Motor neuron (in vitro differentiated cells): ENCODE data around the gene SPRED3. TPM values are rescaled to one million over a fixed set of nuclear protein-coding genes. Genes with fewer than 3 reads are reported as not detected.
"Not testable (repeated sequence)": the region's sequence is repeated elsewhere in the genome, so short reads cannot be mapped to it uniquely, and the experiment has no call there.

Experiments used
- ATAC-seq, 8 experiments: fragments of 200-7000 bp; cut with Tn5 transposase; replicated peaks in 6 of 8; 2 replicates each; pipeline ENCODE4 v1.8.0; 2021; ENCODE audit warnings: mild to moderate bottlenecking in 8 of 8, moderate library complexity in 8 of 8
- H3K27ac ChIP-seq, 2 donors: fragments of 250-450 bp; sonication (Bioruptor Pico); 2 replicates each; pipeline ENCODE4 v1.9.0; 2021; ENCODE audit warnings: antibody characterized with exemption in 2 of 2, mild to moderate bottlenecking in 2 of 2, moderate library complexity in 1 of 2
- H3K4me1 ChIP-seq, 2 donors: fragments of 250-450 bp; sonication (Bioruptor Pico); replicated peaks in 1 of 2; 2 replicates each; pipeline ENCODE4 v1.6.1; 2021; ENCODE audit warnings: antibody characterized with exemption in 2 of 2, mild to moderate bottlenecking in 2 of 2, moderate library complexity in 1 of 2
- H3K4me3 ChIP-seq, 5 donors: fragments of 250-450 bp; sonication (Bioruptor Pico); 2 replicates each; pipeline ENCODE4 v1.9.0; 2021; ENCODE audit warnings: antibody characterized with exemption in 5 of 5, mild to moderate bottlenecking in 5 of 5, moderate library complexity in 4 of 5
- WGBS, 10 experiments: fragments of 450-650 bp; shearing (Covaris generic); methylation state at CpG; one replicate each; pipeline ENCODE4 v1.0.0; 2022; 5-methylcytosine and 5-hydroxymethylcytosine counted together
- in situ Hi-C, 9 experiments: fragments of 400-800 bp; cut with MboI; loops; one replicate each; pipeline ENCODE4 v1.15.0; 2021; ENCODE audit warnings: low sequenced_read_pairs in 9 of 9, low pct_unique_long_range_greater_than_20kb in 2 of 9; ENCODE audit not compliant: unreplicated experiment in 9 of 9
- total RNA-seq, 8 experiments: library from RNA; unstranded; fragments of 300-600 nt; gene quantifications; 2 replicates each; pipeline versions ENCODE4 v1.2.3 to v1.2.4, GENCODE V29; 2022

SPRED3 gene
- total RNA-seq, 8 experiments from 2014 or later: 0.87 to 7.6 (median 3.8) TPM

- Histone ChIP-seq H3K4me3 (no peak overlapping the region), H3K27ac (no peak overlapping the region), H3K4me1 (peaks cover 0 to 5% of the 10 kb centered on the region in 2 donors)
- ATAC-seq: no peak
- WGBS, 10 experiments: 80% methylated on average over 1 of the region's 9 CpGs; no CpG with 5 or more reads in 9 of the 10 experiments
- in situ Hi-C loops: loop anchor here in 1 of 9 experiments (25.0 kb wide), 1 partner anchor 448 kb away; the partner anchor contains the start of genes SIPA1L3 and WDR87
Measured at GRCh38 chr19:38360351-38360750, 28.1 kb upstream of the SPRED3 start.

- Histone ChIP-seq H3K4me1 (peaks cover 0 to 5% of the 10 kb centered on the region in 2 donors), H3K27ac (no peak overlapping the region), H3K4me3 (peak overlapping the region; percentile 44 to 83 (median 52))
- 0 to 90% (median 30%) methylated on average over 1 to 7 of the region's 23 CpGs; no CpG with 5 or more reads in 2 of the 10 experiments for WGBS, 10 experiments
- ATAC-seq: peak; percentile 7 to 35 (median 20)
- in situ Hi-C loops: loop anchor here in 1 of 9 experiments (25.0 kb wide), 1 partner anchor 449 kb away; the partner anchor contains the start of genes SIPA1L3 and WDR87
Measured at GRCh38 chr19:38360839-38361631, 27.5 kb upstream of the SPRED3 start.

GRCh38 chr19:38361633-38362075 lies 26.8 kb upstream of the SPRED3 start:
- peaks cover 0 to 5% of the 10 kb centered on the region in 2 donors for H3K4me1 ChIP-seq
- peak overlapping the region; percentile 53 to 68 for H3K27ac ChIP-seq
- WGBS, 10 experiments: no CpG with 5 or more reads among the region's 37 CpGs
- peak overlapping the region; percentile 44 to 83 (median 52) for H3K4me3 ChIP-seq
- in situ Hi-C loops: loop anchor here in 1 of 9 experiments (25.0 kb wide), 1 partner anchor 449 kb away; the partner anchor contains the start of genes SIPA1L3 and WDR87
- peak; percentile 74 to 90 (median 86) for ATAC-seq

- H3K27ac ChIP-seq: peak overlapping the region; percentile 53 to 68
- H3K4me1 ChIP-seq: peaks cover 0 to 5% of the 10 kb centered on the region in 2 donors
- ATAC-seq: peak; percentile 56 to 76 (median 68)
- in situ Hi-C loops: loop anchor here in 1 of 9 experiments (25.0 kb wide), 1 partner anchor 450 kb away; the partner anchor contains the start of genes SIPA1L3 and WDR87
- WGBS, 10 experiments: 0 to 32% (median 20%) methylated on average over 2 to 6 of the region's 68 CpGs; no CpG with 5 or more reads in 6 of the 10 experiments
- H3K4me3 ChIP-seq: peak overlapping the region; percentile 44 to 83 (median 52)
Measured at GRCh38 chr19:38362076-38362945, 26.2 kb upstream of the SPRED3 start.

GRCh38 chr19:38362946-38363688 lies 25.4 kb upstream of the SPRED3 start:
- in situ Hi-C loops: loop anchor here in 1 of 9 experiments (25.0 kb wide), 1 partner anchor 451 kb away; the partner anchor contains the start of genes SIPA1L3 and WDR87
- Histone ChIP-seq H3K27ac (peak overlapping the region in 1 of 2 donors; percentile 68), H3K4me3 (peak overlapping the region; percentile 44 to 83 (median 52))
- WGBS, 10 experiments: 30 to 100% (median 78%) methylated on average over 1 to 8 of the region's 16 CpGs; no CpG with 5 or more reads in 1 of the 10 experiments
- not testable (repeated sequence) for H3K4me1 ChIP-seq, ATAC-seq

GRCh38 chr19:38367041-38367440 lies 21.5 kb upstream of the SPRED3 start:
- Histone ChIP-seq H3K4me1 (peaks cover 0 to 5% of the 10 kb centered on the region in 2 donors), H3K4me3 (no peak overlapping the region), H3K27ac (no peak overlapping the region)
- in situ Hi-C loops: loop anchor here in 1 of 9 experiments (25.0 kb wide), 1 partner anchor 455 kb away; the partner anchor contains the start of genes SIPA1L3 and WDR87
- ATAC-seq: no peak
- 60 to 82% (median 67%) methylated on average over 1 to 6 of the region's 12 CpGs; no CpG with 5 or more reads in 7 of the 10 experiments for WGBS, 10 experiments

GRCh38 chr19:38369584-38369983 lies 18.9 kb upstream of the SPRED3 start:
- Histone ChIP-seq H3K4me1 (peaks cover 0 to 3% of the 10 kb centered on the region in 2 donors), H3K27ac (no peak overlapping the region), H3K4me3 (no peak overlapping the region)
- ATAC-seq: no peak
- 0 to 100% (median 80%) methylated on average over 1 to 2 of the region's 2 CpGs; no CpG with 5 or more reads in 2 of the 10 experiments for WGBS, 10 experiments
- in situ Hi-C loops: loop anchor here in 1 of 9 experiments (25.0 kb wide), 1 partner anchor 457 kb away; the partner anchor contains the start of genes SIPA1L3 and WDR87

GRCh38 chr19:38370299-38370698 lies 18.2 kb upstream of the SPRED3 start:
- 17 to 61% (median 40%) methylated on average over 1 to 11 of the region's 12 CpGs; no CpG with 5 or more reads in 3 of the 10 experiments for WGBS, 10 experiments
- H3K4me3 ChIP-seq: no peak overlapping the region
- ATAC-seq: no peak
- in situ Hi-C loops: loop anchor here in 1 of 9 experiments (25.0 kb wide), 1 partner anchor 458 kb away; the partner anchor contains the start of genes SIPA1L3 and WDR87
- H3K27ac ChIP-seq: no peak overlapping the region
- H3K4me1 ChIP-seq: peaks cover 0 to 3% of the 10 kb centered on the region in 2 donors

- H3K4me1 ChIP-seq: peaks cover 5% of the 10 kb centered on the region in 2 donors
- no peak for ATAC-seq
- WGBS, 10 experiments: 59 to 88% (median 76%) methylated on average over 1 to 4 of the region's 6 CpGs; no CpG with 5 or more reads in 4 of the 10 experiments
- in situ Hi-C loops: loop anchor here in 1 of 9 experiments (25.0 kb wide), 1 partner anchor 459 kb away; the partner anchor contains the start of genes SIPA1L3 and WDR87
- H3K27ac ChIP-seq: no peak overlapping the region
- H3K4me3 ChIP-seq: no peak overlapping the region
Measured at GRCh38 chr19:38371081-38371480, 17.4 kb upstream of the SPRED3 start.

GRCh38 chr19:38373907-38374331 lies 14.6 kb upstream of the SPRED3 start:
- in situ Hi-C loops: loop anchor here in 1 of 9 experiments (25.0 kb wide), 1 partner anchor 462 kb away; the partner anchor contains the start of genes SIPA1L3 and WDR87
- 20 to 90% (median 71%) methylated on average over 1 to 6 of the region's 6 CpGs for WGBS, 10 experiments
- H3K27ac ChIP-seq: peak overlapping the region; percentile 76 to 89
- peak overlapping the region; percentile 27 to 89 (median 36) for H3K4me3 ChIP-seq
- no peak for ATAC-seq
- H3K4me1 ChIP-seq: peaks cover 10 to 11% of the 10 kb centered on the region in 2 donors

GRCh38 chr19:38374332-38375097 lies 14.0 kb upstream of the SPRED3 start, which contains the start of gene PSMD8:
Gene PSMD8, plus strand, starts transcription at chr19:38374571. Its CDS starts 31 bp downstream, at chr19:38374602.
- Histone ChIP-seq H3K4me3 (peak within 1 kb of the TSS; percentile 60 to 89 (median 80)), H3K4me1 (peaks cover 10 to 11% of the 10 kb centered on the region in 2 donors), H3K27ac (peak within 1 kb of the TSS; percentile 94 to 97)
- WGBS, 10 experiments: 0 to 15% (median 0%) methylated on average over 1 to 42 of the region's 65 CpGs; no CpG with 5 or more reads in 3 of the 10 experiments
- in situ Hi-C loops: loop anchor here in 1 of 9 experiments (25.0 kb wide), 1 partner anchor 462 kb away; the partner anchor contains the start of genes SIPA1L3 and WDR87
- peak; percentile 90 to 97 (median 95) for ATAC-seq
